ENCODE measurements around the gene RBM19.

Gene RBM19

DNA sequence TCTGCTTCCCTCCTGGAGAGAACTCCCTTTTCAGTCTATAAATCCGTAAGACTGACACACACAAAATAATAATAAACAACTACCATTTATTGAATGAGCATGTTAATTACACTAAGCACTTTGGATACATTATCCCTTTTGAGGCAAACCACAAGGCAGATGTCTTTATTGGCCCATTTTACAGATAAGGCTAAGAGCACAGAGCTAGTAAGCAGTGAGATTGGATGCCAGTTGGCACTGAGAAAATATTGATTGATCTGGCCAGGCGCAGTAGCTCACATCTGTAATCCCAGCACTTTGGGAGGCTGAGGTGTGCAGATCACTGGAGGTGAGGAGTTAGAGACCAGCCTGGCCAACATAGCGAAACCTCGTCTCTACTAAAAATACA lies 21.9 kb upstream of the RBM19 start:
- no peak for DNase-seq (ENCODE audit: low read depth in 2 of 2)

DNA sequence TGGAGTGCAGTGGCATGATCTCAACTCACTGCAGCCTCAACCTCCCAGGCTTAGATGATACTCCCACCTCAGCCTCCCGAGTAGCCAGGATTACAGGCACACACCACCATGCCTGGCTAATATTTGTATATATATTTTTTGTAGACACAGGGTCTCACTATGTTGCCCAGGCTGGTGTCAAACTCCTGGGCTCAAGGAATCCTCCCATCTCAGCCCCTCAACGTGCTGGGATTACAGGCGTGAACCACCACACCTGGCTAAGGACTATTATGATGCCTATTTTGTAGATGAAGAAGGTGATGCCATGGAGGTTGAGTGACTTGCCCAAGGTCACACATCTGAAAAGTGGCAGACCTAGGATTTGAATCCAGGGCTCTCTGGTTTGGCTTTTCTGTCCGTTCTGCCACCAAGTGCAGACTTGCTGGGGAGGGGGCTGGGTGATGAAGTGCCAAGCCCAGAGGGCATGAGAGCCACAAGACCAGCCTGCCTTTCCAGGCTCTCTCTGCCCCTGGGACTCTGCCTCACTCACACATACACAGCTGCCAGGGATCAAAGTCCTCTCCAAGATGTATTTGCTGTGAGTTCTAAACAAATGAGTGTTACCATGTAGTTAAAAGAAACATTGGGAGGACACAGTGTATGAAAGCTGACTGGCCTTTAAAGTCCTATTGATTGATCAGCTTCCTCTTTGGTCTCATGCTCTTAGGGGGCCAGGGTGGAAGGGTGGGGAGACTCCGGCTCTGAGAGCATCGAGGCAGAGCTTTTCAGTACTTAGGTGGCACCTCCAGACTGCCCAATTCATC lies 21.3 kb upstream of the RBM19 start:
- DNase-seq (ENCODE audit: low read depth in 2 of 2), result no peak

DNA sequence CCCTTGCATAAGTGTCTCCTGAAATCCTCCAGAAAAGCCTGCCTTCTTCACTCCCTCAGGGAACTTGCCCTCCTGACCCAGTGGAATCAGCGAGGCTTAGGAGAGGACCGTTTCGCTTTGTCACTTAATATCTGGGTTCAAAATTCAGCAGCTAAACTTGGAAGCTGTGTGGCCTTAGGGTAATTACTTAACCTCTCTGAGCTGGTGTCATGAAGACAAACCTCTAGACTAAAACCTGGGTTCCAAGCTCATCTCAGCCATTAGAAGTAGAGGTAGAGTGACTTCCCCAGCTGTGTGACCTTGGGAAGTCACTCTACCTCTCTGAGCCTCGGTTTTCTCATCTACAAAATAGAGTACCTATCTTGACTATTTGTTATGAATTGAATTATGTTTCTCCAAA lies 18.3 kb upstream of the RBM19 start:
- no peak for DNase-seq (ENCODE audit: low read depth in 2 of 2)

DNA sequence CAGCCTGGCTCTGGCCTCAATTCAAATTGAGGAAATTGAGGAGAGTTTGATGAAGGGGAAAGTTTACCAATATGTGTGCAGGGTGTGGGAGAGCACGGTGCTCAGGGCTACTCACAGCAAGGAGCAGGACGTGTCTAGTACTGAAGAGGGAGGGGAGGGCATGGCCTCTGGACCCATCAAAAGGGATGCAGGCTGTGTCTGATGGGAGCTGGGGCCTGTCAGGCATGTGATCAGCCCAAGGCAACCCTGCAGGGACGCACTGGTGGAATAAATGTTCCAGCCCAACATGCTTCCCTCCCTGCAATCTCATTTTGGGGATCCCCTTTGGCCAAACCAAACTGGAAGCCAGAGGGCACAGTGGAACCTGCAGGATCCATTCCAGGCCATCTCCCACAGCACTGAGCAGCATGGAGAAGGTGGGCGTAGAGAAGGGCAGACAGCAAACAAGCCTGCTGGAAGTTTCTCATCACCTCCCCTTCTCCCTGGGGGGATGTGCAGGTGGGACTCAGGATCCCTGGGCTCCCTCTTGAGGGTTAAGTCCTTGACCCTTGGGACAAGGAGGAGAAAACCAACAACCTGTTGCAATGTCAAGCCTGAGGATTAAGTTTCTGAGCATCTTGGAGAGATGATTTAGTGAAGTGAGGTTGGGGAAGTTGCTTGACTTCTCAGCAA lies 17.8 kb upstream of the RBM19 start:
- no peak for DNase-seq (ENCODE audit: low read depth in 2 of 2)

DNA sequence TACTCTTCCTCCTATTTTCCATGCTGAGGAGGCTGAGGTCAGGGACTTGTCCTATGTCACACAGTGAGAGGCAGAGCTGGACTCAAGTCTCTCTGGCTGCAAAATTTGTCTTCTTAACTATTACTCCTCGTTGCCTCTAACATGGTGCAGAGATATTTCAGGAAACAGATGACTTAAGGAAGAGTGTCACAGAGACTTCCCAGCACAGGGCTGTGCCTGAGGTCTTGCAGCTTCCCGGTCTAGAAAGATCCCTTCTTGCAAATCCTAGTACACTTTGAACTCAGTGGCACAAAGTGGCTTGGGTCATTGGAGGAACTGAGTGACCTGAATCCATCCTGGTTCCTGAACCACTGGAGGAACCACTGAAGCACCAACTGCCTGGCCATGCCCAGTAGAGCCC lies 17.1 kb upstream of the RBM19 start:
- no peak for DNase-seq (ENCODE audit: low read depth in 2 of 2)

DNA sequence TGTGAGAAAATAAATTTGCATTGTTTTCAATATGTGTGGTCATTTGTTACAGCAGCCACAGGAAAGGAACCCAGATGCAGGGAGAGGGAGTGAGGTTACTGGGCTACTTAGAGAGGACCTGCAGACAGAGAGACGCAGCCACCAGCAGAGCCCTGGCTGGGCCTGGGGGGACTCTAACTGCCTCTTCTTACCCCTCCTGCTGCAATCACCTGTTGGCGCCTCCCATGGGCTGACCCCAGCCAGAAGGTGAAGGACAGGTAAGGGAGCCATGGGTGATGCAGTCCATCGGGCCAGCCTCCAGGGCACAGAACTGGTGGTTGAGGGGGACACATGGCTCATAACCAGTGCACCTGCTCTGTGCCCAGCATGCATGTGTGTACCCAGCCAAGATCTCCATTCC lies 15.8 kb upstream of the RBM19 start:
- DNase-seq (ENCODE audit: low read depth in 2 of 2), result no peak

DNA sequence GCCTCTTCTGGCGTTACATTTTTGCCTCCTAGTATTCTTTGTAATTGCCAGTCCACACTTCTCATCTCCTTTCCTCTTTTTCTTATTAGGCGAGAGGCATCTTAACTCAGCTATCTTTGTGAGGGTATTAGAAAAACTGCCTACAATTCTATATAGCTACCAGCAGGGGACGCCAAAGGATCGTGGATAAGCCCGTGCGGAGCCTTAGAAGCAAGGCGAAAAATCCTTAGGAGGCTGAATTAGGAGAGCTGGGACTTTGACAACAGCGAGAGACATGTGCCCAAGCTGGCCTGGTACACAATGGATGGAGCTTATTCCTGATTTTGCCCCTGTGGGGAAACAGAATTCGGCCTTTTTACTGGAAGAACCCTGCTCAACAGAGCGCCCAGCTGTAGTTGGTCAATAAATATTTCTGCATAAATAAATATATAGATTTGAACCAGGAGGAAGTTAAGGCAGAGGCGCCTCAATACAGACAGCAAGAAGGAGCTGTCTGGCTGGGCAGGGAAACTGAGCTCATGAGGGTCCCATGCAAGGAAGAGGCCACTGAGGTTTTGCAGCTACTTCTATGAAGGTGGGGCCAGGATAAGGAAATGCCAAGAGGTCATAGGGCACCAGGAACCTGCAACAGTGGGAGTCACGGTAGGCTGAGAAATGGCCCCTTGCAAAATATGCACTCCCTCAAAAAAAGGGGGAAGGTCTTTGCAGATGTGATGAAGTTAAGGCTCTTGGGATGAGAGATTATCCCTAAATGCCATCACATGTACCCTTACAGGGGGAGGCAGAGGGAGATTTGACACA lies 14.6 kb upstream of the RBM19 start:
- no peak for DNase-seq (ENCODE audit: low read depth in 2 of 2)

DNA sequence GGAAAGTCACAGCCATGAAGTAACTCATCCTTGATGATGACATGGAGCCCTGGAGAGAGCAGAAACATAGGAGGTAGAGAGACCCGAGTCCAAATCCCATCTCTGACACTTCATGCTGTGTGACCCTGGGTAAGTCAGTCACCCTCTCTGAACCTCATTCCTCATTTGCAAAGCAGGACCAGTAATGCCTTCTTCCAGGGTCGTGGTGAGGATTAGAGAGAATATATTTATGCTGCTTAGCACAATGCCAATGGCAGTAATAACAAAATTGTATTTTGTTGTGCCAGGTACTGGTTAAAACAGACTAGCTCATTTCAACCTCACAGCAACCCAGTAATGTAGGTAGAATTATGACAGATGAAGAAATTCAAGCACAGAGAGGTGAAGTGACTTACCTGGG lies 13.9 kb upstream of the RBM19 start:
- DNase-seq (ENCODE audit: low read depth in 2 of 2), result no peak

DNA sequence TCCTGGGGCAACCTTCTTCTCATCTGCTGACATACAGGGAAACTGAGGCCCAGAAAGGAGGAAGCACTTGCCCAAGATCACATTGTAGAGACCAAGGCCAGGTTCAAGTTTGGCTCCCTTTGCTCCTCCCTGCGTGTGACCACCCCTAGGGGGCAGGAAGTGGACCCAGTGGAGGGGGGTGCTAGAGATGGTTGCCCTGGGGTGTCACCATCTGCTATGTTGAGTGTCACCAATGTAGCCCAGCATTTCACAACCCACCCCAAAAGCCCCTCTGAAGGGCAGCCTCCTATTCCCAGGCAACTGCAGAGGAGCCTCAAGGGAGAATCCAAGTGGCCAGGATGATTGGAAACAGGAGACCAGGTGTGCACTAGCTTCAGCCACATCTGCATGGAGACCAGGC lies 12.0 kb upstream of the RBM19 start:
- DNase-seq (ENCODE audit: low read depth in 2 of 2), result no peak

DNA sequence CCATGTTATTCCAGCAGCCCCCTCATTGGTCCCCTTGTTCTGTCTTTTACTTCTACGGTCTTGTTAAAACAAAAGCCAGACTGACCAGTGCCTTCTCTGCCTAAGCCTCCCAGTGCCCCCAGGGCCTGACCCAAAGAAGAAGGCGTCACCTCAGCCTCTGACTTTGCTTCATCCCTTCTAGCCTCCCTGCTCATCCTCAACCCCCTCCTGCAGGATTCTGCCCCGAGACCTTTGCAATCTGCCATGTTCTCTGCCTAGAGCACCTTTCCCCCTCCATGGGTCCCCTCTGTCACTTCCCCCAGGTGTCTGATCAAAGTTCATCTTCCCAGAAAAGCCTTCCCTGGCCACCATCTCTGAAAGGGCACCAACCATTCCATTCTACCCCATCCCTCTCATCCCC lies 7.9 kb upstream of the RBM19 start:
- DNase-seq (ENCODE audit: low read depth in 2 of 2), result no peak

DNA sequence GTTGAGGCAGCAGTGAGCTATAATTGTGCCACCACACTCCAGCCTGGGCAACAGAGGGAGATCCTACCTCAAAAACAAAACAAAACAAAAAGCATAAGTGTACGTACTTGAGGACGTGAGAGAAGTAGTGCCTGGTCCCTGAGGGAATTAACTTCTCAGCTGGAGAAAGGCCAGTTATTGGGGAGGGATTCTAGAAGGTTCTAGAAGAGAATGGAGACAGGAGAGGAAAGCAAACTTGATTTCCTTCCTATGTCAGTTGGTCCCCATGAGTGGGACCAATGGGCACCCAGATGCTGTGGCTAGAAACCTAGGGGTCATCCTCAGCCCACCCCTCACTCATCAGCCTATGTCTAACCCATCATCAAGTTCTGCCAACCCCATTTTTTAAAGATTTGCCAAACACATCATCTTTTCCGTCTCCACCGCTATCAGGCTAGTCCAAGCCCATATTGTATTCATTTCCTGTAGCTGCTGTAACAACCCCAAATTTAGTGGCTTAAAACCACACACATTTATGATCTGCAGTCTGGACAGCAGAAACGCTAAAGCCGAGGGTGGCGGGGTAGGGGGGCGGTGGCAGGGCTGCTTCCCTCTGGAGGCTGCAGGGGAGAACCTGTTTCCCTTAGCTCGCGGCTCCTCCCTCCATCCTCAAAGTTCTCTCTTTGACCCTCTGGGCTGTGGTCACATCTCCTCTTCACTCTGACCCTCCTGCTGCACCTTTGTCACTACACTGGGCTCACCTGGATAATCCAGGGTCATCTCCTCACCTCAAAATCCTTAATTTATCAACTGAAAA lies 7.2 kb upstream of the RBM19 start:
- DNase-seq (ENCODE audit: low read depth in 2 of 2), result no peak

DNA sequence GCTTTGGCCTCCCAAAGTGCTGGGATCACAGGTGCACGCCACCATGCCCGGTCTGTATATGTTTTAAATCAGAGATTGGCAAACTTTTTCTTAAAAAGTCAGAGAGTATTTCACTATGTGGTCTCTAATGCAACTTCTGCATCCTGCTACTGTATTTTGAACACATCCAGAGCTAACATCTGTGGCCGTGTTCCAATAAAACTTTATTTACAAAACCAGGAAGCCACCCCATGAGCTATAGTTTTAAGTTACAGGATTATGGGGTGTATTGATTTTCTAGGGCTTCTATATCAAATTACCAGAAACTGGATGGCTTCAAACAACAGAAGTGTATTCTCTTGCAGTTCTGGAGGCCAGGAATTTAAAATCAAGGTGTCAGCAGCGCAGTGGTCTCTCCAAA lies 5.3 kb upstream of the RBM19 start:
- no peak for DNase-seq (ENCODE audit: low read depth in 2 of 2)

DNA sequence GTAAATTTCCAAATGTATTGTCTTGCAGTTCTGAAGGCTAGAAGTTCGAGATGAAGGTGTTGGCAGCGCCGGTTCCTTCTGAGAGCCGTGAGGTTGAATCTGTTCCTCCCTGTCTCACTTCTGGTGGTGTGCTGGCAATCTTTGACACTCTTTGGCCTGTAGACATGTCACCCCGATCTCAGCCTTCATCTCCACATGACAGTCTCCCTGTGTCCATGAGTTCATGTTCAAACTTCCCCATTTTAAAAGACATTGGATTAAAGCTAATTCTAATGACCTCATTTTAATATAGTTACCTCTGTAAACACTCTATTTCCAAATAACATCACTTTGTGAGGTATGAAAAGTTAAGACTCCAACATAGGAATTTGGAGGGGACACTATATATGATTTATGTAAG lies 4.1 kb upstream of the RBM19 start:
- no peak for DNase-seq (ENCODE audit: low read depth in 2 of 2)

DNA sequence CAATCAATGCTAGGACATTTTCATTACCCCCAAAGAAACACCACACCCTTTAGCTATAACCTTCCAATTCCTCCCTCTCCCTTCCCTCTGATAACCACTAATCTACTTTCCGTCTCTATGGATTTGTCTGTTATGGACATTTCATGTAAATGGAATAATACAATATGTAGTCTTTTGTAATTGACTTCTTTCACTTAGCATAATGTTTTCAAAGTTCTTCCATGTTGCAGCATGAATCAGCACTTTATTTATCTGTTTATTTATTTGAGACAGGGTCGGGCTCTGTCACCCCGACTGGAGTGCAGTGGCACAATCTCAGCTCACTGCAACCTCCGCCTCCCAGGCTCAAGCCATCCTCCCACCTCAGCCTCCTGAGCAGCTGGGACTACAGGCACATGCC lies 1.2 kb upstream of the RBM19 start:
- DNase-seq (ENCODE audit: low read depth in 2 of 2), result no peak

DNA sequence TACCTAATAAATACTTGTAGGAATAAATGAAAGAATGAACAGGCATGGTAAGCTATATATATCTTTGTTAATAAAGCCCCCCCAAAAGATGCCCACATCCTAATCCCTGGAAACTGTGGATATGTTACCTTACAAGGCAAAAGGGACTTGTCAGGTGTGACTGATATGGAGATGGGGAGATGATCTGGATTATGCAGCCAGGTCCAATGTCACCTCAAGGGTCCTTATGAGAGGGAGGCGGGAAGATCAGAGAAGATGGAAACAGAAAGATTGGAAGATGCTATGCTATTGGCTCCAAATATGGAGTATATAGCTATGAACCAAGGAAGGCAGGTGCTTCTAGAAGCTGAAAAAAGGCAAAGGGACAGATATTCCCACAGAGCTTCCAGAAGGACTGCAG lies 3.4 kb downstream of the RBM19 start:
- DNase-seq (ENCODE audit: low read depth in 2 of 2), result no peak

DNA sequence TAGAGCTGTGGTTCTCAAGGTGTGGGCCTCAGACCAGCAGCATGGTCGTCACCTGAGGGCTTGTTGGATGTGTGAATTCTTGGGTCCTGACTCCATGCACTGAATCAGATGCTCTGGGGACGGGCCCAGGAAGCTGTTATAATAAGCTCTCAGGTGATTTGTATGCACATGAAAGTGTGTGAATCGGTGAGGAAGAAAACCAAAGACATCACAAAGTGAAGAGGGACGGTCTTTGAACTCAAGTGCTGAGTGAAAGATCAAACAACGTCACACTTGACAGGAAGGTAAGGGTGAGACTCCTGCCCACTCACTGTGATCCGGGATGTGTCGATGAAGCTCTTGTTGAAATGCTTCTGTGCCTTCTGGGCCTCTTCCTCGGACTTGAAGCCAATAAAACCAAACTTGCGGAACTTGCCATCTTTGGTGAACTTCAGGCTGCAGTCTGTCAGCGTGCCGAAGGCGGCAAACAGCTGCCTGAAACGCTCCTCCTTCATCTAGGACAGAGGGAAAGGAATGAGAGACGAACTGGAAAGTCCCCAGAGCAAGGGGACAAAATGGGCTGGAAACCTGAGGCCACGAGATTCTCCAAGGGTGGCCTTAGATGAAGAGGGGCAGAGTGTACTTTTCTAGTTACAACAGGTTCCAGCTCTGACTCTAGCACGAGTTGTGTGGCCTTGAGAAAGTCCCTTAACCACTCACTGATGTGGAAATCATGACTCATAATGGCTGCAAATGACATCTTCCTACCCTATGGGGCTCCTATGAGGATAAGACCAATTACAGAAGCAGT lies 4.0 kb downstream of the RBM19 start:
- DNase-seq (ENCODE audit: low read depth in 2 of 2), result peak; percentile 24 to 27

DNA sequence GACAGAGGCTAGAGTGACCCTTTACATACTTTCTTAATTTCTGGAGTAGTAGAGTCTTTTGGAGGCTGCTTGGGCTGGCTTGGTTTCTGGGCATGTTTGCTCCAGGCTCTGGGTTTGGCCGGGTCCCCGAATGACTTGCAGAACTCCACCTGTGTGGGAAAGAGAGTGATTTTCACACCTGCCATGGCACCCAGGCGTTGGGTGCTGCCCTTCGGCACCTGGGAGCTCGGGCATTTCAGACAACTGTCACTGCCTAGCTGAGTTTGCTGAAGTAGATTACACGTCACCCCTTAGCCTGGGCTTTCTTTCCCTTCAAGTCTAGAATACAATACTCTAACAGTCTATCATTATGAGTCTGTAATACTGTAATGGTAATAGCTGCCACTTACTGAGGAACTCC lies 6.1 kb downstream of the RBM19 start:
- no peak for DNase-seq (ENCODE audit: low read depth in 2 of 2)

DNA sequence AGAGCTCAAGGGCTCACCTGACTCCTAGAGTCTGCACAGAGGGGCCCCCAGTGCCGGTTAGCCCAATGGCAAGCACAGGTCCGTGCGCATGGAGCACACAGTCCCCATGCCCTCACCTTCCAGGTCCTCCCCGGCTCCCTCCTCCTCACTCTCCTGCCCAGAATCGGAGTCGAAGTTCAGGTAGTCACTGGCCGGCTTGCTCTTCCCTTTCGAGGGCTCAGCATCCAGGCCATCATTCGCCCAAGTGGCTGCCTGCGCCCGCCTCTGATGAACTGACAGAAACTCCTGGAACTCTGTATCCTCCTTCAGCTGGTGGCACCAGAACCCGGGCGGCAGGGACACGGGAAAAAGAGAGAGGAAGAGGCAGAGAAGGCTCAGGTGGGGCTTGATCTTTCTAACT lies 7.0 kb downstream of the RBM19 start:
- DNase-seq (ENCODE audit: low read depth in 2 of 2), result no peak

DNA sequence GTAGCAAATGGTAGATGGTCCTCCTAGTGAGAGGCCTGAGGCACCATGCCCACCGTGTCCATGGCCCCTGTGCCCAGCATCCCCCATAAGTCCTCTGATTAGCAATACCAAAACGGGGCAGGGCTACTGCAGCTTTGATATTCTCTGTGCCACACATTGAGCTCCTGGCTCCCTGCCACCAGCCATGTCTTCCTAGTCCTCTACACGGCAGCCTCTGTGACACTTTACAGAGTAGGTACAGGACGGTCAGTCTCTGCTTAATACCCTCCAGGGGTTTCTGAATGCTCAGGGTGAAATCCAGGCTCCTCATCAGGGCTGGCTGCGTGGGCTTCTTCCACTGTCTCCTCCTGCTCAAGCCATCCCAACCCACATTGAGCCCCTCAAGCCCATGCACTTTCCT lies 8.0 kb downstream of the RBM19 start:
- no peak for DNase-seq (ENCODE audit: low read depth in 2 of 2)

DNA sequence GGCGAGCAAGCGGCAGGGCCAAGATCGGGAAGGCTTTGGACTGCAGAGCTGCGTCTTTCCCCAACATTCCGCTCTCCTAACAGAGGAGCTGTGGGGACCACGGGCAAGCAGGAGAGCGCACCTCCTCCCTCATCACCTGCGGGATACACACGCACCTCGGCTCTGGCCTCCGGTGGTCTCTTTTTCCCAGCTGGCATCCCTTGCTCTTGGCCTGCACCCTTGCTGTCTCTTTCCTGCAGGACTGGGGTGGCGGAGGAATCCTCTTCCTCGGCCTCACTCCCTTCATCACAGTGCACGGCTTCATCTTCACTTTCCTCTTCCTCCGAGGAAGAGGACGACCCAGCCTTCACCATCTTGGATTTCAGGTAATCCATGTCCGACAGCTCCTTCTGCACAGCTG lies 8.5 kb downstream of the RBM19 start:
- DNase-seq (ENCODE audit: low read depth in 2 of 2), result no peak
